CMK (cell line): ENCODE results near the gene IRAG1.

Experiments
- DNase-seq: peaks from one replicate; pipeline ENCODE4 v3.0.0-alpha.2; 2010; ENCODE audit warnings: low read depth

The IRAG1 gene

GRCh38 chr11:10666556-10667520, 26.7 kb downstream of the IRAG1 start:
- DNase-seq, result no peak

- no peak for DNase-seq
Measured at GRCh38 chr11:10664496-10664895, 29.1 kb downstream of the IRAG1 start.

DNA sequence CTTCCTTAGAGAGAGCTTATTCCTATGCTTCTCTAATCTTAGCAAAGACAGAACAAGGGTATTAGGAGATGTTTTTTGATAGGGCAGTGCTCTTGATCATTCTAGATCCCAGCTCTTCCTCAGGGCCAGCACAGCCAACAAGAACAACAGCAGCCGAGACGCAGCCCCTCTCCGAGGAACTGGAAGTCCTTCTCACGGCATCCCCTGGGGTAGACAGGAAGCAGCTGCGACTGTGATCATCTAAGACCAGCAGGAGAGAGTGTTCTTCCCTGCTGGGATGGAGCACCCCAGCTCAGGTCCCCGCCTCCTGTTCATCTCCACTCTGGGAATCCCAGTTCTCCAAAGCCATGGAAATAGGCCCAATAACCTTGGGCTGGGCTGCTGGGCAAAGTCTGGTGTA, 29.6 kb downstream of the IRAG1 start:
- DNase-seq, result peak; percentile 66

DNA sequence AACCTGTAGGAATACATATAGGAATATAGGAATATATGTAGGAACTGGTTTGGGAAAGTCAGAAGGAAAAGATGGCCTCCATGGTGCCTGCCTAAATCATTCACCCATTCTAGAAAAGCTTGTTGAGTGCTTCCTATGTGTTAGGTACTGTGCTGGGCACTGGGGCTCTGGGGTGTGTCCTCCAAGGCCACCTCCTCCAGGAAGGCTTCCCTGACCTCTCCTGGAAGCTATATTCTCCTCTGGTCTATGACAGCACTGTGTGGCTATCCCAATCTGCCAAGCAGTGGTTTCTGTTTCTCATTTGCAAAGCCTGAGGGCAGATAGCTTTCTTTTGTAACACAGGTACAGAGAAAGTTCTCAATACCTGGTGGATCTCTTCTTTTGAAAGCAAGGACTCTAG, 30.2 kb downstream of the IRAG1 start:
- no peak for DNase-seq

DNA sequence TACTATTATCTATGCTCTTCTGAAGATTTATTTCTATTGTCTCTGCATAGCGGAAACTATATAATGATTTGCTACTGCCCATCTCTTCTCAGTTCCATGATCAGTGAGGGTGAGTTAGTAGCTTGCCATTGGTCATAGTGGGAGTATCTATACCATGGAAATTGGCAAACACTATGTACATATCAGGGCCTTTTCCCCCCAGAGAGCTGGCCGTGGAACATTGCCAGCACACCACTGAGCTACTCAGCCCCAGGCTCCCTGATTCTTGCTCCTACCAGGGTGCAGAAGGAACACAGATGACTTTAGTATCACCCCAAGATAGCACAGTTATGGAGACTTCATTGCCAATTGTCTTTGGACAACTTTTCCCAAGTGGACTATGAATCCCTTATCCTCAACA, 33.2 kb downstream of the IRAG1 start:
- DNase-seq, result no peak

DNA sequence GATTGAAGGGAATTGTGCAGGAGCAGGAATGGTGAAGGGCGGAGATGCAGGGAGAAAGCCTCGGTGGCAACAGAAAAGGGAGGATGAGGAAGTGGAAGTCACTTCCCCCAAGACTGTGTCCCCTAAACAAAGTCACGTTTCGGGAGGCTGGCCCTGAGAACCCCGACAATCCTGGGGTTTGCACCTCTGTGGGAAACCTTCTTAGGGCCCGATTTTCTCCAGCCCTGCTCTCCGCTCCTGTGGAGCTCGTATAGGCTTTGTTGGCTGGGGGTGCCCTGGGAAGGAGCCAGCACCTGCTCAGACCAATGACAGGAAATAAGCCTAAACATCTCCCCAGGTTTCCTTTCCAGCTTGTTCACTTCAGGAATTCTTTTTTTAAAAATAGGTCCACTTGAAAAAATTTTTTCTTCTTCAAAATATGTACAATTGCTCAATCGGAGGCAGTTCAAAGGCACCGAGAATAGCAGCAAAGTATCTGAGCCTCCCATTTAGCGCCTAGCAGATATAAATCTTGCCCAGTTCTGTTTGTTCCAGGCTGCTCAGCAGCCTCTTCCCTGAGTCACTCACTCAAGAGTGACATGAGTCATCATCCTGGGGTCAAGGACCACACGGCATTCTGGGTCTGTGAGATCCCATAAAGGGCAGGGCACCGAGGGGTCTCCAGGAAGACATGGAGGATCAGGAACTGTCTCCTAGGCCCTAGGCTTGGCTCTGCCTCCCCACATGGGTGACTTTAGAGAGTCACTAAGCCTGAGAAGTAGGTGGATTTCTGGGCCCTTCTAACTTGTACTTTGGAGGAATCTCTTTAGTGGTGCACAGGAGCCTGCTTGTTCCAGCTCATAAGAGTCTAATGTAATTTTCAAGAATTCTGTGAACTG, 34.0 kb downstream of the IRAG1 start:
- no peak for DNase-seq

DNA sequence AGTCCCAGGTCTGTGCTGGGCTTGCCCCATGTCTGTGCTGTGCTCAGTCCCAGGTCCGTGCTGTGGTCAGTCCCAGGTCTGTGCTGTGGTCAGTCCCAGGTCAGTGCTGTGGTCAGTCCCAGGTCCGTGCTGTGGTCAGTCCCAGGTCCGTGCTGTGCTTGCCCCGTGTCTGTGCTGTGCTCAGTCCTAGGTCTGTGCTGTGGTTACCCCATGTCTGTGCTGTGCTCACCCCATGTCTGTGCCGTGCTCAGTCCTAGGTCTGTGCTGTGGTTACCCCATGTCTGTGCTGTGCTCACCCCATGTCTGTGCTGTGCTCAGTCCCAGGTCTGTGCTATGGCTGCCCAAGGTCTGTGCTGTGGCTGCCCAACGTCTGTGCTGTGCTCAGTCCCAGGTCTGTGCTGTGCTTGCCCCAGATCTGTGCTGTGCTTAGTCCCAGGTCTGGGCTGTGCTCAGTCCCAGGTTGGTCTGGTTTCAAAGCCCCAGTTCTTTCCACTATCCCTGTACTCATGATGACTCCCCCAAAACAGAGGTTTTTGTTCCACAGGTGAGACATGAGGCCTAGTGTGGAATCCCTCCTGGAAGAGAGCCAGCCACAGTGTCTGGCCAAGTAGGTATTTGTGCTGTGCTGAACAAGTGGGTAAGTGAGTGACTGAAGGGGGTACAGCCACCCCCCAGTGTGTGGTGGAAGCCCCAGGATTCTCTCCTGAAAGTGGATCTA, 34.8 kb downstream of the IRAG1 start:
- DNase-seq, result no peak

- no peak for DNase-seq
Measured at GRCh38 chr11:10657308-10658271, 36.0 kb downstream of the IRAG1 start.

- no peak for DNase-seq
Measured at GRCh38 chr11:10655943-10656576, 37.5 kb downstream of the IRAG1 start.

DNA sequence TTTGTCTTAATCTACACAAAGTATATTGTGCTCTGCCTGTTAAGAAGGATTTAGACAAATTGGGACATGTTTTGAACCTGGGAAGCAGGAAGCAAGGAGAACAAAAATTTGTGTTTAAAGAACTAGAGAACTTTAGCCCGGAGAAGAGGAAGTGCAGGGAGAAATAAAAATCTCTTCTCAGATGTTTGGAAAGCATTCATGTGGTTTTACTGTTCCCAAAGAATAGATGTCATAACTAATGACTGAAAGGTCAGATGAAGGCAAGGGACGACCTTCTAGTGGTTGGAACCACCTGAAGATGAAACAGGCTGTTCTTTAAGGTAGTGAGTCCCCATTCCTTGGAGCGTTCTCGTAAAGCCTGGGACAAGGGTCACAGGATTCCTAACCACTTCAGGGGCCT, 38.3 kb downstream of the IRAG1 start:
- DNase-seq, result no peak

DNA sequence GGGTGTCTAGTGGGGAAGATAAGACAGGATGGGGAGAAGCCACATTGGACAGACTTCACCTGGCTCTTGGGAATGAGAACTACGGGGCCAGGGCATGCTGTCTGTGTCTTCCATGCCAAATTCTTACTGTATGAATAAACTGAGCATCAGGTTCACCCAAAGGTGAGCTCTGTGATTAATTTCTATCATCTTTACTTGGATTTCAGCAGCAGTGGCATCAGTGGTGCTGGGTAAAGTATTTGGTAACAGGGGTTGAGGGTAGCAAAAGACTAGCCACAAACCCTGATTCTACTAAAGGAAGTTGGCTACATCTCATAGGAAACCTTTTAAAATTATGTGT, 38.8 kb downstream of the IRAG1 start:
- DNase-seq, result no peak

- DNase-seq, result peak; percentile 65
Measured at GRCh38 chr11:10653946-10654810, 39.4 kb downstream of the IRAG1 start.

DNA sequence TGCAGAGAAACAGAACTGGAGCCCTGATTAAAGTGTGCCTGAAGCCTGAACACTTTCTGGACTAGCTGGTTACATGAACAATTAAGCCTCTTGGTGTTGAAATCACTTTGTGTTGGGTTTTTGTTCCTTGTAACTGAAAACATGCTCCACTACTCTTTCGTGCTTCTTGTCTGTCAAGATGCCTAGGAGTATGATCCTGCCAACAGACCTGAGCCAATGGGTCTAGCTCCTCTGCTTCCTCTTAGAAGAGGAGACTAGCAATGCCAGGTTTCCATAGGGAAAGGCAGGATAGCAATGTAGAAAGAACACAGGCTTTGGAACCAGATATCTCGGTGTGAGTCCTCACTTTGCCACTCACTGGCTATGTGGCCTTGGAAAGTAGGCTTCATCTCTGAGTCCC, 40.3 kb downstream of the IRAG1 start:
- DNase-seq, result no peak

GRCh38 chr11:10651656-10652361, 41.7 kb downstream of the IRAG1 start:
- DNase-seq, result no peak

DNA sequence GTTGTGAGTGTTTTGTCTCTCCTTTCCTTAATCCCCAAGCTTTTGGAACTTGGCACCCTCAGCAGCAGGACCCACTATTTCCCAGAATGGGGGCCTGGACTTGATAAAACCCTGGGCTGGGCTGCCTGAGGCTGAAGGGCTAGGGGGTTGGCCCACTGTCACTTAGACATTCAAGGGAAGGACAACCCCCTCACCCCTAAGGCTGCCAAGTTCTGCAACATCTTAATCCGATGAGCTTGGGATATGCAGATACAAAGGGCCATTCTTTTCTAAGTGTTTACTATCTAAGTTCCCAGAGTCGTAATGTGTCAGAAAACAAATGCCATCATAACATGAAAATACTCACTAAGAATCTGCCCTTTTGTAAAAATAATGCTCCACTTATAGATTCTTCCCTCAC, 42.9 kb downstream of the IRAG1 start:
- DNase-seq, result no peak

DNA sequence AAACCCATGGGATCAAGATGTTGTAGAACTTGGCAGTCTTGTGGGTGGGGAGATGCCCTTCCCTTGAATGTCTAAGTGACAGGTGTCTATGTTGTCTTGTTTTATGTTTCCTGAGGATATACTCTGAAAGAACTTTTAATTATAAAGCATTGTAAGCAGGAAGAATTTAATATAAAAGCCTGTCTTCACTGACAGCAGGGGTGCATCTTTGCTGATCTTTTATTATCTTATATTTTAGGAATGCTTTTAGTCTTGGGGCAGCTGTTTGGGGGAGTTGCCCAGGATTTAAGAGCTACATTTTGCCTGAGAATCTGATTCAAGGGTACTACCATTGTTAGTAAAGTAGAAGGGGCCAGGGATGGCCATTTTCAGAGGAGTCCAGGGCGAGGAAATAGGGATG, 43.4 kb downstream of the IRAG1 start:
- DNase-seq, result no peak

DNA sequence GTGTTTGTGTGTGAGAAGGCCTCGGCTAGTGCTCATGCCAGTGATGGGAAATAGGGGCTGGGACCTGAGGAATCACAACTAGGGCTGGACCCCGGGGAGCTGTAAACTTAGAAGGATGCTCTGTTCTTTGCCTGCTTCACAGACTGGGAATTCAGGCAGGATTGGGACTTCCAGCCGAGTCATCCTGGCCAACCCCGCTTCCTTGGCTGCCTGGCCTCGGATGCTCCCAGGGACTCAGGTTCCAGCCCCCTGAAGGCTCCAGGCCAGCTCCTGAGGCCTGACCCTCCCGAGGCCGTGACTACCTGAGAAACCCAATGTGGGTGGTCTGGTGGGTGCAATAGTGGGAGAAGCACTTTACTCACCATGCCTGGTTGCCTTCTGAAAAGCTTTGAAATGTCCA, 44.7 kb downstream of the IRAG1 start:
- DNase-seq, result no peak

DNA sequence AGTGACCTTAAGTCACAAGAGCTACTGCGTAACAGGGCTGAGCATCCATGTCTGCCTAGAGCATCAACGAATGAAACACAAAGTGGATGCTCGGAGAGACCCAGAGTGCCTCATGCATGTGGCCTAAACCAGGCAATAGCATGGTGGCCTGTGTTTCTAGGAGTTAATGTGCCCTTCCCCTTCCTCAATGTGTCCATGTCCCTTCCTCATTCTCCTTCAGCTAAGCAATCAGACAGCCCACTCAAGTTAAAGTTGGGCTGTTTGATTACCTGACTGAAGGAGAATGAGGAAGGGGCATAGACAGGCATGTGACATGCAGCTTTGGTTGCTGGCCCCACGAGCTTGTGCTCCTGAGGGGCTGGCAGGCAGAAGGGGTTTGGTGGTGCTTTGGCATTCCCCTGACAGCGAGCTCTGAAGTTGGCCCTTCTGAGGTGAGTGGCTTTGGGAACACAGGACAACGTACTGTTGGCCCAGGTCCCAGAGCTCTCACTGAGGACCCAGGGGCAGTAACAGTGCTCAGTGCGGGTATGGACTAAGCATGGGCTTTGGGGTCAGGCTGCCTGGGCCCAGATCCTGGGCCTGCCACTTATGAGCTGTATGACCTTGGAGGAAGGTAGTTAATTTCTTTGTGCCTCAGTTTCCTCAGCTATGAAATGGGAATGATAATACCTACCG, 46.7 kb downstream of the IRAG1 start:
- no peak for DNase-seq

GRCh38 chr11:10646005-10646404, 47.5 kb downstream of the IRAG1 start:
- DNase-seq, result no peak
